GM21619 (cell line): ENCODE results near the gene BUB1.
"Not testable (repeated sequence)": the region's sequence is repeated elsewhere in the genome, so short reads cannot be mapped to it uniquely, and the experiment has no call there.

Experiments
- ATAC-seq: cut with Tn5 transposase; IDR thresholded peaks from one replicate; pipeline ENCODE4 v1.9.1; 2021; ENCODE audit not compliant: unreplicated experiment

The BUB1 gene

GRCh38 chr2:110659248-110659647 lies 18.6 kb downstream of the BUB1 start:
- no peak for ATAC-seq

DNA sequence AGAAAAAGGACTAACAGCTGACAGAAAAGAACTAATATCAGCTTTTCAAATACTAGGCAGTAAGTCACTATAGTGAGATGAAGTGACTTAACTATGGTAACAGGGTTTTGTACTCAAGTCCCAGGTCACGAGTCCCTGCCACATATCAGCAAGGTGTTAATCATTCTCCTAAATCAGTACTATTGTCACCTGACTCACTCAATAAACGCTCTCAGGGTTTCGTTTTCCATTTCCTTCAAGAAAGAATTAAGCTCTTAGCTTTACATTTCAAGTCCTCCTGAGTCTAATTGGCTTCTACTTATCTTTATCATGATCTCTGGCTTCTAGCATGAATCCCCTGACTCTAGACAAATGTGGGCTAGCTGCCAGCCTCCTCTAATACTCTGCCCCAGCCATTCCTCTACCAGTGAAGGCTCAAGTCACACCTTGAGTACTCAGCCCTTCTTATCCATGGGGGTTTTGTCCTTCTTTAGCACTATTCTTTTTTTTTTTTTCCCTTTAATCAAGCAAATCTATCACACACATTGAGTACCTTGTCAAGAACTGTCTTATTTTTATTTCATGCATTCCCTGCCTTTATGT lies 20.0 kb downstream of the BUB1 start:
- ATAC-seq = no peak

DNA sequence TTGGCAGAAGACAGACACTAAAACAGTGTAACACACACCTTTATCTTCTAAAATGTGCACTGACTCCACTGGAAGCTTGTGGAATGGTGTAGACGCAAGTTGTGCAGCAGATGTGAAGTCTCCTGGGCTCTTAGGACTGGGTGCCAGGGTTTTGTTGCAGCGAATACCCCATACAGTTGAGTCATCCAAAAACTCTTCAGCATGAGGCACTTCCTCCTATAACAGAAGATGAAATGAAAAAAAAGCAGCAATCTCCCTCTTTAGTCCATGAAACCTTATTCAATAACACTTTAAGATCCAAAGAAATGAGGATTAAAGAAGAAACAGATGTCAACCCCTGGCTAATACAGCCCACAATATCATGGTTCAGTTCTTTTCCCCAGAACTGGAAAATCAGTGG lies 22.2 kb downstream of the BUB1 start:
- no peak for ATAC-seq

DNA sequence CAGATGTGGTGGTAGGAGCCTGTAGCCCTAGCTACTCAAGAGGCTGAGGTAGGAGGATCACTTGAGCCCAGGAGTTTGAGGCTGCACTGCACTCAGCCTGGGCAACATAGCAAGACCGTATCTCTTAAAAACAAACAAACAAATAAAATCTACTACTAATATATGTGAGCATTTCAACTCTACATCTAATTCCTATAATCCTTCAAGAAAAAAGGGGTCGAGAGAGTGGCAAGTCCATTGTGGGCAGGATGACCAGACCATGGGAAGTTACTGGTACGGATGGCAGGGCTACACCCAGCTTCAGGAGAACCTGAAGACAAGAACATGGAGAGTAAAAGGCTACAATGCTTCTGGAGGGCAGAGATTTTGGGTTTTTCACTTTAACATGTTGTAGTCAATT lies 24.0 kb downstream of the BUB1 start:
- ATAC-seq = no peak

- ATAC-seq = no peak
Observed at GRCh38 chr2:110650346-110650745, 27.5 kb downstream of the BUB1 start.

- no peak for ATAC-seq
Observed at GRCh38 chr2:110647777-110648176, 30.1 kb downstream of the BUB1 start.

- no peak for ATAC-seq
Observed at GRCh38 chr2:110645616-110646015, 32.2 kb downstream of the BUB1 start.

GRCh38 chr2:110644357-110644756 lies 33.5 kb downstream of the BUB1 start:
- ATAC-seq = no peak

DNA sequence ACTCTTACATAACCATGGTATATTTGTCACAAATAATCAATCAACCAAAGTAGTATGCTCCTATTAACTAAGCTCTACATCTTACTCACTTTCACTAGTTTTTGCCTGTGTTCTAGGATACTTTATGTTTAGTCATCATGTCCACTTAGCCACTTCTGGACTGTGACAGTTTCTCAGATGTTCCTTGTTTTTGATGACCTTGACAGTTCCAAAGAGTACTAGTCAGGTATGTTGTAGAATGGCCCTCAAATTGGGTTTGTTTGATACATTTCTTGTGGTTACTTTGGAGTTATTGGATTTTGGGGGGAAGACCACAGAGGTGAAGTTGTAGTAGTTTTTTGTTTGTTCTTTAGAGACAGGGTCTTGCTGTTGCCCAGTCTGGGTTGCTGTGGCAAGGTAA lies 35.5 kb downstream of the BUB1 start:
- no peak for ATAC-seq

DNA sequence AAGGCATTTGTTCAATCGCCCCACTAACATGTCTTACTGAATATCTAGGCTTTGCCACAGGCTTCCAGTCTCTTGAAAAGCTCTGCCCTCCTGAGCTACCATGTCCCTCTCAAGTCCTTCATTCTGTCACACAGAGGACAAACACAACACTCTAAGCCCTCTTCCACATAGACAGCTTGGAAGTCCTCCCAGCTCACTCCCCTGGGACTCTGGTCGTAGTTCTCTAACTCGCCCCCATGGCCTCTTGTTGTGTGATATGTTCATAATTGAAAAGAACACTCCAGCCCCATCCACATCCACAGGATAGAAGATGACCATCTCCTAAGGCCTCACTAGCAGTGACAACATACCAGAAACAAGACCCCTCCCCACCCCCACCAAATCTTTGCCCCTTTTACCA lies 37.9 kb downstream of the BUB1 start:
- ATAC-seq = no peak

DNA sequence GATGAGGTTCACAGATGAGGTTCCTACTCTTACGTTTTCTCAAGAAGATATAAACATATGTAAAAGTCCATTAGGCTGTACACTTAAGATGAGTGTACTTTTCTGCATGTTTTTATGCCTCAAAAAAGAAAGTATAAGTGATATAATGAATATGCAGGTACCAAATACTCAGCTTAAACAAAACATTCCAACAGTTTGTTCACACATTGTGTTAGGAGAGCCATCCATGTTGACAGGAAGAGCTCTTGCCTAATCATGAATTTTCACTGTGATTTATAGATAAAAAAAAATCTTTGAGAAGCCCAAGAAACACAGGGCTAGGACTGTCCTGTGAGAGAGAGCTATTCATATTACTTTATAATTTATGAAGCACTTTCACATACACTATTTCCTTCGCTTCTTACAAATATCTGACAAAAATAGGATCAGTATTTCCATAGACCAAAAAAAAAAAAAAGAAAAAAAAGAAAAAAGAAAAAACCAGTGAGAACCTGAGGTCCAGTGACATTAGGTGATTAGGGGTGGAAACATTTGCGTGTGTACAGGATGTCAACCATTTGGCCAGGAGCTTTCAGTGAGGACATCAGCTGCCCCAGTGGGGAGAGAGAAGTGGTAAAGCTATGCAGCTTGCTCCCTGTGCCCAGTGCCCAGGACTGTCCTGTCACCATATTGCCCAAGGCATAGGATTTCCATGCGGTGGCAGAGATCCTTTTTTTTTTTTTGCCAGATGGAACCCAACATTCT lies 38.7 kb downstream of the BUB1 start:
- ATAC-seq = no peak

DNA sequence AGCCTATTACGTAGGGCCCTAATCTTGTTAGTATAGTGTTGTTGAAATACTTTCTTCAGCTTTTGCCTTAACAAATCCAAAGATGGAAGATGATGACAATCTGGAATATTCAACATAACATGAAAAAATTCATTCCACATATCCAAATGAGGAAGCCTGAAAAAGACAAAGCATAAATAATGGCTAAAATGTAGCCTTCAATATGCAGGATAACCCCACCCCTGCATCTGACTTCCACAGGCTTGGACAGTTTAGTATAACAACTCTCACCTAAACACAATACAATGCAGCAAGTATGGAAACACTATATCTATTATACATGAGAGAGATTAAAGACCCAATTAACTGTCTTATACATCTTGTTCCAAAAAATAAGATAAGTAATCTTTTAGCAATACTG lies 39.9 kb downstream of the BUB1 start:
- ATAC-seq = no peak

GRCh38 chr2:110637093-110637492 lies 40.8 kb downstream of the BUB1 start:
- ATAC-seq = no peak

- ATAC-seq = not testable (repeated sequence)
Observed at GRCh38 chr2:110635949-110636628, 41.8 kb downstream of the BUB1 start.

- ATAC-seq = not testable (repeated sequence)
Observed at GRCh38 chr2:110627348-110627747, 50.5 kb downstream of the BUB1 start.

GRCh38 chr2:110619326-110619939 lies 58.4 kb downstream of the BUB1 start:
- ATAC-seq = not testable (repeated sequence)

DNA sequence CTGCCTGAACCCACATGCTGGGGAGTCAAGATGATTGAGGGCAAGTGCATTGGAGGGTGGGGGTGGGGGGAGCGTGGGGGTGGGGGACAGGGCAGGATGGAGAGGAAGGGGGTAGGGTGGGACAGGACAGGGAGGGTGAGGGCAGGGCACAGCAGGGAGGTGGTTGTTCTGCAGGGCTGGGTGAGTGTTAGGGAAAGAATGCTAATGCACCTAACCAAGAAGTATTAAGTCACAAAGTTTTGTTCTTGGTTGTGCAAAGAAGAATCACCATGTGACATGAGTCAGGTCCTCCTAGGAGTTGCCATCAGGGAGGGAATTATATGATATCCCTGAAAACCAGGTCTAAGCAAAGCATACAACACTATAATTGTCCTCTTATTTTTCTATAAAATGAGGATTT lies 63.9 kb downstream of the BUB1 start:
- ATAC-seq = not testable (repeated sequence)

DNA sequence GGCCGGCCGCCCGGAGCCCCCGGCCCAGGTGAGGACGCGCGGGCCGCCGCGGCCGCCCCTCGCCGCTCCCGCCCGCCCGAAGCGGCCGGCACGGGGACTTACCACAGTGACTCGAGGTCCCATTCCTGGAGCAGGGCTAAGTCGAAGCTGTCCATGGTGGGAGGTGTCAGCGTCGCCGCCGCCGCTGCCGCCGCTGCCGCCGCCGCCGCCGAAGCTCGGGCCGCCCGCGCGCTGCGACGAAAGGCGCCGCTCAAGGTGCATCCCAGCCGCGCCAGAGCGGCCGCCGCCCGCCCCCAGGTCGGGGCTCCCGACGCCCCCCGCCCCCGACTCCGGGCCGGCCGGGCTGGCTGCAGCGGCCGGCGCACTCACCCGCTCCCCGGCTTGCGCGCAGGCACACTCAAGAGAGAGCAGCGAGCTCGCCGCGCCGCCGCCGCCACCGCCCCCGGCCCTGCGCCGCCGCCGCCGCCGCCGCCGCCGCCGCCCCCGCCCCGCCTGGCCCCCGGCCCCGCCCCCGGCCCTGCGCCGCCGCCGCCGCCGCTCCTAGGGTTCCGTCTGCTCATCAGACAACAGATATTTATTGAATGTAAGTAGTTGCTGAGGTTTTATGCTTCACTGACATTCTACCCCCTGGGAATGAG lies 67.1 kb downstream of the BUB1 start:
- ATAC-seq = not testable (repeated sequence)

DNA sequence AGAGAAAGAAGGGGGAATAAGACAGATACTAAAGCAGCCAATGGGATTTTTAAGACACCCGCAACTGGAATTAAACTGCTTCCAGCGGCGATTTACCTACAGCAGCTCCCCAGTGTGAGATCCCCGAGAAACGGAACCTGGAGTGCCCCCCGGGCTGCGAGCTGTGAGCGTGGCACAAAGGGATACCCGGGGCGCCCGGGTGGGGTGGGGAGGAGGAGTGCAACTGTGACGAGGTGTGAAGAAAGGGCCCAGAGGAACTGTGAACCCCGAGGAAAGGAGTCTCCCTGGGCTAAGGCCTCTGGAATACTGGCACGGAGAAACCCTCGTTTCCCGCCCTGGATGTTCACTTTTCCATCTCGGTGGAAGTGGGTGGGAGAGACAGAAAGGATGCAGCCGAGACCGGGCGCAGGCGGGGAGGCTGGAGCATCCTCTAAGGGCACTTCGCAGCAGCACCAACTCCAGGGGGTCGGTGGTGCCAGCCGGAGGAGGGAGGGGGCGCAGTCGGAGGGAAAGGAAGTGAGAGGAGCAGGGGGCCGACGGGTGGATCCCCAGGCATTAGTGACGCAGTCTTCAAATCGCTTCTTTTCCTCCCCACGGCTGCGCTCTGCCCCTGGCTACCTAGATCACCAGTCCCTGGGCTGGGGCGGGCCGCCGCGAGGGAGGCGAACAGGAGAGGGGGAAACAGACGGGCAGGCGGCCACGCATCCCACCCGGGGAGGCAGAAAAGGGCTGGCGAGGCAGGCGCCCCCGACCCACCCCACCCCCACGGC lies 67.8 kb downstream of the BUB1 start:
- ATAC-seq = not testable (repeated sequence)

- ATAC-seq = not testable (repeated sequence)
Observed at GRCh38 chr2:110608788-110609502, 68.9 kb downstream of the BUB1 start.
